ENCODE data around the gene INHBC. TPM values are rescaled to one million over a fixed set of nuclear protein-coding genes. Genes with fewer than 3 reads are reported as not detected.
A peak's percentile ranks its signal among the peaks of the same experiment; 100 is the strongest.

INHBC gene
- total RNA-seq, 1 donor from 2014 or later = not detected

- Mint-ChIP-seq H3K27me3 (peaks cover 64% of the 10 kb centered on the region), H3K4me1 (ENCODE audit: low read depth) (peaks cover 19% of the 10 kb centered on the region), H3K9me3 (ENCODE audit: low read depth) (no peaks in the 10 kb centered on the region), H3K36me3 (ENCODE audit: insufficient read depth) (no peaks in the 10 kb centered on the region), H3K4me3 (ENCODE audit: low read depth) (peak within 1 kb of the TSS; percentile 90), H3K27ac (peak within 1 kb of the TSS; percentile 87)
- no peak for DNase-seq (ENCODE audit: low spot score, unreplicated experiment)
- TF ChIP-seq CTCF (IDR thresholded peaks at IDR 0.05; ENCODE audit: unreplicated experiment) = no peak
Measured at GRCh38 chr12:57459750-57460467, 25.3 kb downstream of the INHBC start, which contains the start of gene GLI1. GLI1 (plus strand) TSS chr12:57459785; CDS start chr12:57463692, 3,907 bp downstream.

GRCh38 chr12:57460468-57460784, 25.8 kb downstream of the INHBC start:
- Mint-ChIP-seq H3K9me3 (ENCODE audit: low read depth) (no peaks in the 10 kb centered on the region), H3K36me3 (ENCODE audit: insufficient read depth) (no peaks in the 10 kb centered on the region), H3K27ac (peak overlapping the region; percentile 54), H3K4me3 (ENCODE audit: low read depth) (peak overlapping the region; percentile 64), H3K4me1 (ENCODE audit: low read depth) (peaks cover 19% of the 10 kb centered on the region), H3K27me3 (peaks cover 66% of the 10 kb centered on the region)
- no peak for TF ChIP-seq CTCF (IDR thresholded peaks at IDR 0.05; ENCODE audit: unreplicated experiment)
- no peak for DNase-seq (ENCODE audit: low spot score, unreplicated experiment)

- peaks cover 66% of the 10 kb centered on the region for H3K27me3 Mint-ChIP-seq
- DNase-seq (ENCODE audit: low spot score, unreplicated experiment) = no peak
- H3K4me1 Mint-ChIP-seq (ENCODE audit: low read depth) = peaks cover 19% of the 10 kb centered on the region
- H3K4me3 Mint-ChIP-seq (ENCODE audit: low read depth) = peak overlapping the region; percentile 51
- peak; percentile 20 for TF ChIP-seq CTCF (IDR thresholded peaks at IDR 0.05; ENCODE audit: unreplicated experiment)
- no peaks in the 10 kb centered on the region for H3K9me3 Mint-ChIP-seq (ENCODE audit: low read depth)
- no peak overlapping the region for H3K27ac Mint-ChIP-seq
- no peaks in the 10 kb centered on the region for H3K36me3 Mint-ChIP-seq (ENCODE audit: insufficient read depth)
Measured at GRCh38 chr12:57460841-57461275, 26.3 kb downstream of the INHBC start.

GRCh38 chr12:57461276-57461916, 26.8 kb downstream of the INHBC start:
- no peaks in the 10 kb centered on the region for H3K9me3 Mint-ChIP-seq (ENCODE audit: low read depth)
- H3K27me3 Mint-ChIP-seq = peaks cover 64% of the 10 kb centered on the region
- no peak overlapping the region for H3K27ac Mint-ChIP-seq
- H3K36me3 Mint-ChIP-seq (ENCODE audit: insufficient read depth) = no peaks in the 10 kb centered on the region
- no peak for TF ChIP-seq CTCF (IDR thresholded peaks at IDR 0.05; ENCODE audit: unreplicated experiment)
- H3K4me3 Mint-ChIP-seq (ENCODE audit: low read depth) = peak overlapping the region; percentile 64
- no peak for DNase-seq (ENCODE audit: low spot score, unreplicated experiment)
- peaks cover 19% of the 10 kb centered on the region for H3K4me1 Mint-ChIP-seq (ENCODE audit: low read depth)

- no peaks in the 10 kb centered on the region for H3K9me3 Mint-ChIP-seq (ENCODE audit: low read depth)
- no peaks in the 10 kb centered on the region for H3K36me3 Mint-ChIP-seq (ENCODE audit: insufficient read depth)
- H3K4me3 Mint-ChIP-seq (ENCODE audit: low read depth) = peak overlapping the region; percentile 64
- peak overlapping the region; percentile 45 for H3K27ac Mint-ChIP-seq
- TF ChIP-seq CTCF (IDR thresholded peaks at IDR 0.05; ENCODE audit: unreplicated experiment) = no peak
- H3K4me1 Mint-ChIP-seq (ENCODE audit: low read depth) = peaks cover 19% of the 10 kb centered on the region
- peaks cover 63% of the 10 kb centered on the region for H3K27me3 Mint-ChIP-seq
- no peak for DNase-seq (ENCODE audit: low spot score, unreplicated experiment)
Measured at GRCh38 chr12:57461917-57462250, 27.3 kb downstream of the INHBC start.

All from progenitor cell of endocrine pancreas (in vitro differentiated cells).